ENCODE data around the gene EVC. TPM values are rescaled to one million over a fixed set of nuclear protein-coding genes. Genes with fewer than 3 reads are reported as not detected.

EVC gene
- total RNA-seq, 1 donor from 2014 or later = 27.6 TPM

DNA sequence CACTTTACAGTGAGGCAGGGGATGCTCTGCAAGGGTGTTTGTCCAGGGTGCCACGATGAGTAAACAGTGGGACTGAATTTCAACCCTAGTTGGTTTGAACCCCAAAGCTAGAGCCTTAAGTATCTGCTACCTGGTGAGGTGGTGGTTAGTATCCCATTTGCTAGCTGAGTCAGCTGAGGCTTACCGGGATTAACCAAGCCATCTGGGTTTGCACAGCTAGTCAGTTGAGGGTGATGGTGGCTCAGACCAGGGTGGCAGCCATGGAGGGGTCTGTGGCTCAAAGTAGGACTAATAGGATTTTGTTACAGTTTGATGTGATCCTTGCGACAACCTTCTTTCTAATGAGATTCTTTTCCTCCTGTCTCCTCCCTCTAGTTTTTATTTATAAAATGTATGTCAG is 1.9 kb downstream of the EVC start:
- ATAC-seq (no peak), DNase-seq (no peak)
- Histone ChIP-seq H3K4me1 (peaks cover 12% of the 10 kb centered on the region), H3K36me3 (no peaks in the 10 kb centered on the region), H3K27ac (no peak overlapping the region), H3K27me3 (no peaks in the 10 kb centered on the region), H3K4me3 (no peak overlapping the region), H3K9me3 (no peaks in the 10 kb centered on the region)
- TF ChIP-seq, protein P1, sequence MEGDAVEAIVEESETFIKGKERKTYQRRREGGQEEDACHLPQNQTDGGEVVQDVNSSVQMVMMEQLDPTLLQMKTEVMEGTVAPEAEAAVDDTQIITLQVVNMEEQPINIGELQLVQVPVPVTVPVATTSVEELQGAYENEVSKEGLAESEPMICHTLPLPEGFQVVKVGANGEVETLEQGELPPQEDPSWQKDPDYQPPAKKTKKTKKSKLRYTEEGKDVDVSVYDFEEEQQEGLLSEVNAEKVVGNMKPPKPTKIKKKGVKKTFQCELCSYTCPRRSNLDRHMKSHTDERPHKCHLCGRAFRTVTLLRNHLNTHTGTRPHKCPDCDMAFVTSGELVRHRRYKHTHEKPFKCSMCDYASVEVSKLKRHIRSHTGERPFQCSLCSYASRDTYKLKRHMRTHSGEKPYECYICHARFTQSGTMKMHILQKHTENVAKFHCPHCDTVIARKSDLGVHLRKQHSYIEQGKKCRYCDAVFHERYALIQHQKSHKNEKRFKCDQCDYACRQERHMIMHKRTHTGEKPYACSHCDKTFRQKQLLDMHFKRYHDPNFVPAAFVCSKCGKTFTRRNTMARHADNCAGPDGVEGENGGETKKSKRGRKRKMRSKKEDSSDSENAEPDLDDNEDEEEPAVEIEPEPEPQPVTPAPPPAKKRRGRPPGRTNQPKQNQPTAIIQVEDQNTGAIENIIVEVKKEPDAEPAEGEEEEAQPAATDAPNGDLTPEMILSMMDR (IDR thresholded peaks at IDR 0.05) = no peak
- intact Hi-C loops (cut with DNase I) = no loop called here

DNA sequence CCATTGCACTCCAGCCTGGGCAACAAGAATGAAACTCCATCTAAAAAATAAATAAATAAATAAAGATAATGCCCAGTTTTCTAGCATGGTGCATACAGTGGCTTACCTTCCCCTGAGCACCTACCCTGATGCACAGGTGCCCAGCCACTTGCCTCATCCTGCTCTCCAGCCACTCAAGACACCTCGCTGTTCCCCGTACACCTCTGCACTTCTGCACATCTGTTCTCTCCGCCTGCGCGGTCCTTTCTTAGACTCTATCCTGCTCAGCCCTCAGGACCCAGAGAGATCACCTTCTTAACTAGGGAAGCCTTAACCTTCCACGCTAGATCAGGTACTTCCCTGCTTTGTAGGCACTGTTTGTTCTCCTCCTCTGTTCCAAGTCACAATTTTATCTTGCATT is 2.9 kb downstream of the EVC start:
- Histone ChIP-seq H3K27ac (no peak overlapping the region), H3K4me3 (no peak overlapping the region), H3K27me3 (no peaks in the 10 kb centered on the region), H3K4me1 (peaks cover 12% of the 10 kb centered on the region), H3K36me3 (no peaks in the 10 kb centered on the region), H3K9me3 (no peaks in the 10 kb centered on the region)
- intact Hi-C loops (cut with DNase I) = no loop called here
- TF ChIP-seq, protein P1 (IDR thresholded peaks at IDR 0.05) = no peak
- DNase-seq = no peak
- no peak for ATAC-seq

DNA sequence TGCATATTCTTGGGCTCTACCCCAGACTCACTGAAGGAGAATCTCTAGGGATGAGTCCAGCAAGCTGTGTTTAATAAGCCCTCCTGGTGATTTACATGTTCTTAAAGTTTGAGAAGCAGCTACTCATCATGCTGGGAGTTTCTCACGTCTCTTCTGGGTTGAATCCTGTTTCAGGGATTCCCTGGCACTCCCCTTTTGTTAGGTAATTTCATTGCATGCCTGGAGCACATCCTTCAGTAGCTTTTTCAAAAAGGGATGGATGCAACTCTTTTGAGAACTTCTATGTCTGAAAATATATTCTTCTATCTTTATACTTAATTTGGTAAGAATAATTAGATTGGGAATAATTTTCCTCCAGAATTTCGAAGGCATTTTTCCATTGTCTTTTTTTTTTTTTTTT is 4.4 kb downstream of the EVC start:
- H3K9me3 ChIP-seq = no peaks in the 10 kb centered on the region
- intact Hi-C loops (cut with DNase I) = no loop called here
- TF ChIP-seq, protein P1 (IDR thresholded peaks at IDR 0.05) = no peak
- H3K27me3 ChIP-seq = no peaks in the 10 kb centered on the region
- peaks cover 4% of the 10 kb centered on the region for H3K36me3 ChIP-seq
- H3K27ac ChIP-seq = no peak overlapping the region
- ATAC-seq (no peak), DNase-seq (no peak)
- no peak overlapping the region for H3K4me3 ChIP-seq
- H3K4me1 ChIP-seq = peaks cover 6% of the 10 kb centered on the region

DNA sequence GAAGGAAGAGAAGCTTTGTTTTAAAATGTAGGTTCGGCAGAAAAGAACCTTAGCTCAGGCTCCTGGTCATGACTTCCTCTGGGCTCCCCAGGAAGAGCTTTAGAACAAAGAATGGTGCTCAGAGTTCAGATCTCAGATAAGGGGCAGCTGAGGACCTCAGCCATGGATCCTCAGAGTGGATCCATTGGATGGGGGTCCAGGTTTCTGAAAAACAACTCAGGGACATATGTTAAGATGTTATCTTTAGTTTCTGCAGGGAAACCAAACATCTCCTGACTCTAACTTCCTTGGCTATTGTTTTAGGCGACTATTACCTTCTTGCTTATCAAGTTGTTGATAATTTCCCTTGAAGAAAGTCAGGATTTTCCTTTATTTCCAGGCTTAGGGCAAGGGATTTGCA is 5.4 kb downstream of the EVC start:
- H3K9me3 ChIP-seq = no peaks in the 10 kb centered on the region
- ATAC-seq (no peak), DNase-seq (no peak)
- no peaks in the 10 kb centered on the region for H3K27me3 ChIP-seq
- TF ChIP-seq, protein P1 (IDR thresholded peaks at IDR 0.05) = no peak
- H3K27ac ChIP-seq = no peak overlapping the region
- intact Hi-C loops (cut with DNase I) = no loop called here
- peaks cover 6% of the 10 kb centered on the region for H3K4me1 ChIP-seq
- no peak overlapping the region for H3K4me3 ChIP-seq
- H3K36me3 ChIP-seq = peaks cover 4% of the 10 kb centered on the region

DNA sequence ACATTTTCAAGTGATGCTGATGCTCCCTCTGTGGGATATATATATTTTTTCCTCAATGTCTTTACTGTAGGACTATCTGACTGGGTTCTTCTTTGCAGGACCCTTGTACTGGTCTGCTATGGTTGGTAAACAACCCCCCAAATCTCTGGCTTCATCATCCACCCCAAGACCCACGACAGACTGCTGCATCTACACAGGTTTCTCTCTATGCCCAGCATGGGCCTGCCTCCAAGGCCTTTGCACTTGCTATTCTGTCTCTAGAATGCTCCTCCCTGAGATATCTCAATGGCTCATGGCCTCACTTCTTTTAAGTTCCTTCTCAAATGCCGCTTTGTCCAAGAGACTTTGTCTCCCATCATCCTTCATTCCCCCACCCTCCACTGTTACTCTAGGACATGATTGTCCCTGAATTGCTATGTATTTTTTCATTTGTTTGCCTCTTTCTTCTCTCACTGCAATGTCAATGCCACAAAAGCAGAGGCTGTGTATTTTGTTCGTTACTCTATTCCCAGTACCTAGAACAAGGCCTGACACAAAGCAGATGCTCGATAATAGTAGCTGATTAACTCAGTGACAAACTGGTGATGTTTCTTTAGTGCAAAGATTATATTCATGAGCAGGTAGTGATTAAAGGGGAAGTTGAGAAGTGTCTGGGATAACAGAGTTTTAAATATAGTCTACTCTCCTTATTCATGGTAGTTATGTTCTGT is 6.6 kb downstream of the EVC start:
- H3K27me3 ChIP-seq = no peaks in the 10 kb centered on the region
- no peaks in the 10 kb centered on the region for H3K9me3 ChIP-seq
- no peak for DNase-seq
- no peak overlapping the region for H3K27ac ChIP-seq
- peaks cover 4% of the 10 kb centered on the region for H3K36me3 ChIP-seq
- no peak for ATAC-seq
- no peaks in the 10 kb centered on the region for H3K4me1 ChIP-seq
- no peak overlapping the region for H3K4me3 ChIP-seq
- TF ChIP-seq, protein P1 (IDR thresholded peaks at IDR 0.05) = no peak
- intact Hi-C loops (cut with DNase I) = no loop called here

DNA sequence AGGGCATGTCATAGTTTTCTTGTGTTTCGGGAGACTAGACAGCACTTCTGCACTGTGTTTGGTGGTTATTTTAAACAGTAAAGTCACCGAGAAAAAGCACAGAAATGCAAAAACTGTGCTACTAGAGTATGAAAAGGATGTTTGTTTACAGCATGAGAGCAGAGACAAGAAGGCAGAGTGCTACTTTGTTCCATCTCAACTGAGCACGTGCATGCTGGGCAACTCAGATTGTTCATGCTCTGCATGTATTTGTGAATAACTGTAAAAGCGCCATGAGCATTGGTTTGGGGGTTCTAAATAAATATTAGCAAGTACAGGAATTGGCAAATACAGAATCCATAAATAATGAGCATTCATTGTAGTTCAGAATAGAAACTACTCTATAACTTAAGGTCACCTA is 7.4 kb downstream of the EVC start:
- Histone ChIP-seq H3K27me3 (no peaks in the 10 kb centered on the region), H3K9me3 (no peaks in the 10 kb centered on the region), H3K27ac (no peak overlapping the region), H3K36me3 (peaks cover 4% of the 10 kb centered on the region), H3K4me1 (no peaks in the 10 kb centered on the region), H3K4me3 (no peak overlapping the region)
- intact Hi-C loops (cut with DNase I) = no loop called here
- no peak for ATAC-seq
- TF ChIP-seq, protein P1 (IDR thresholded peaks at IDR 0.05) = no peak
- DNase-seq = no peak

All from upper lobe of right lung (tissue), 1 donor.